Nephron progenitor cell (in vitro differentiated cells): ENCODE data around the gene CIDEB.

ENCODE experiments used
- DNase-seq: peaks from one replicate; pipeline ENCODE4 v3.0.0; 2021
- H3K27ac Mint-ChIP-seq: 2 replicates; pipeline ENCODE4 v1.8.0; 2021; ENCODE audit warnings: mild to moderate bottlenecking, moderate library complexity, mixed read lengths
- H3K27me3 Mint-ChIP-seq: 2 replicates; pipeline ENCODE4 v1.8.0; 2021; ENCODE audit warnings: mild to moderate bottlenecking, low read depth, mixed read lengths; ENCODE audit not compliant: poor library complexity
- H3K36me3 Mint-ChIP-seq: 2 replicates; pipeline ENCODE4 v1.8.0; 2021; ENCODE audit warnings: low read depth, mixed read lengths
- H3K4me1 Mint-ChIP-seq: 2 replicates; pipeline ENCODE4 v1.8.0; 2021; ENCODE audit warnings: mixed read lengths
- H3K4me3 Mint-ChIP-seq: 2 replicates; pipeline ENCODE4 v1.8.0; 2021; ENCODE audit warnings: mild to moderate bottlenecking, moderate library complexity, mixed read lengths
- H3K9me3 Mint-ChIP-seq: 2 replicates; pipeline ENCODE4 v1.8.0; 2021; ENCODE audit warnings: mild to moderate bottlenecking, moderate library complexity, mixed read lengths
- TF ChIP-seq, protein P1 (sequence below): fragments of 200-600 bp; sonication (generic); IDR thresholded peaks from 2 replicates; pipeline ENCODE4 v1.5.0; 2021; ENCODE audit warnings: antibody characterized with exemption

CIDEB gene

GRCh38 chr14:24278424-24278823 lies 29.4 kb downstream of the CIDEB start:
- no peaks in the 10 kb centered on the region for H3K4me1 Mint-ChIP-seq
- no peaks in the 10 kb centered on the region for H3K9me3 Mint-ChIP-seq
- H3K36me3 Mint-ChIP-seq: no peaks in the 10 kb centered on the region
- peaks cover 12% of the 10 kb centered on the region for H3K27me3 Mint-ChIP-seq
- no peak overlapping the region for H3K4me3 Mint-ChIP-seq
- no peak overlapping the region for H3K27ac Mint-ChIP-seq
- DNase-seq: no peak
- TF ChIP-seq, protein P1, sequence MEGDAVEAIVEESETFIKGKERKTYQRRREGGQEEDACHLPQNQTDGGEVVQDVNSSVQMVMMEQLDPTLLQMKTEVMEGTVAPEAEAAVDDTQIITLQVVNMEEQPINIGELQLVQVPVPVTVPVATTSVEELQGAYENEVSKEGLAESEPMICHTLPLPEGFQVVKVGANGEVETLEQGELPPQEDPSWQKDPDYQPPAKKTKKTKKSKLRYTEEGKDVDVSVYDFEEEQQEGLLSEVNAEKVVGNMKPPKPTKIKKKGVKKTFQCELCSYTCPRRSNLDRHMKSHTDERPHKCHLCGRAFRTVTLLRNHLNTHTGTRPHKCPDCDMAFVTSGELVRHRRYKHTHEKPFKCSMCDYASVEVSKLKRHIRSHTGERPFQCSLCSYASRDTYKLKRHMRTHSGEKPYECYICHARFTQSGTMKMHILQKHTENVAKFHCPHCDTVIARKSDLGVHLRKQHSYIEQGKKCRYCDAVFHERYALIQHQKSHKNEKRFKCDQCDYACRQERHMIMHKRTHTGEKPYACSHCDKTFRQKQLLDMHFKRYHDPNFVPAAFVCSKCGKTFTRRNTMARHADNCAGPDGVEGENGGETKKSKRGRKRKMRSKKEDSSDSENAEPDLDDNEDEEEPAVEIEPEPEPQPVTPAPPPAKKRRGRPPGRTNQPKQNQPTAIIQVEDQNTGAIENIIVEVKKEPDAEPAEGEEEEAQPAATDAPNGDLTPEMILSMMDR: no peak

- no peaks in the 10 kb centered on the region for H3K9me3 Mint-ChIP-seq
- TF ChIP-seq, protein P1: no peak
- H3K36me3 Mint-ChIP-seq: no peaks in the 10 kb centered on the region
- H3K4me3 Mint-ChIP-seq: no peak overlapping the region
- no peak for DNase-seq
- H3K27me3 Mint-ChIP-seq: peaks cover 12% of the 10 kb centered on the region
- no peak overlapping the region for H3K27ac Mint-ChIP-seq
- H3K4me1 Mint-ChIP-seq: peaks cover 2% of the 10 kb centered on the region
Observed at GRCh38 chr14:24277606-24278321, 30.0 kb downstream of the CIDEB start.

DNA sequence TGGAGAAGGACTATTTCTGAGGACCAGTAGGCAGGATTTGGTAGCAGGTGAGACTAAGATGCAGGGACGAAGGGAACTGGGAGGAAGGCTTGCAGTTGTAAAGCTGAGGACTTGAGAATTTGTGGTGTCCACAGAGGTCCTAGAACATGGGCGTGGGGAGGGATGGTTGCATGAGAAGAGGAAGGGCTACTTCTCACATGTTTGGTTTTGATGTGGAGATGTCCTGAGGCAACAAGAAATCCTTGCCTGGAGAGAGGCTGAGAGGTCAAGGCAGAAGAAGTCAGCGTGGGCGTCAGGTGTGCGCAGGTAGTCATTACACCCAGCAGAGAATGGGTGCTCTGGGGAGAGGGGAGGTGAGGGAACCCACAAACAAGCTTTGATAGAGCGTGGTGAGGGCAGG lies 30.7 kb downstream of the CIDEB start:
- H3K27ac Mint-ChIP-seq: no peak overlapping the region
- DNase-seq: no peak
- no peaks in the 10 kb centered on the region for H3K36me3 Mint-ChIP-seq
- TF ChIP-seq, protein P1: no peak
- no peaks in the 10 kb centered on the region for H3K9me3 Mint-ChIP-seq
- H3K27me3 Mint-ChIP-seq: peaks cover 11% of the 10 kb centered on the region
- H3K4me3 Mint-ChIP-seq: no peak overlapping the region
- peaks cover 9% of the 10 kb centered on the region for H3K4me1 Mint-ChIP-seq

DNA sequence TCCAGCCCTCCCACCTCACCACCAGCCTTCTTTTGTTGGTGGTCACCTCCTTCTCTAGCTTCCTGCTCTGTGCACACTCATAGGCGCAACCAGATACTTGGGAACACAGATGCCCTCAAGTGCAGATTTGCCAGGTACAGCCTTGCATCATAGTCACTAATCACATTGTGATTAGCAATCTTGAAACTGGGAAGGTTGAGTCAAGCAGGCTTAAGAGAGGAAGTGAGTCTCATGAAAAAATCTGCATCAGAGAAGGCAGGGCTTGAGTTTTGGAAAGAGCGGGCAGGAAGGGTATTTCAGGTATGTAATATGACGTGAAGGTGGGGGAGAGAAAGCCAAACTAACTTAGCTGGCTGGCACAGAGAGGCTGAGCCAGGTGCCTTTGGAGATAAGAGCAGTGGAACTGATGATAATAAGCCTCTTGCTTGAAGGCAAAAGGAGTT lies 33.7 kb downstream of the CIDEB start:
- no peak for DNase-seq
- no peak overlapping the region for H3K27ac Mint-ChIP-seq

DNA sequence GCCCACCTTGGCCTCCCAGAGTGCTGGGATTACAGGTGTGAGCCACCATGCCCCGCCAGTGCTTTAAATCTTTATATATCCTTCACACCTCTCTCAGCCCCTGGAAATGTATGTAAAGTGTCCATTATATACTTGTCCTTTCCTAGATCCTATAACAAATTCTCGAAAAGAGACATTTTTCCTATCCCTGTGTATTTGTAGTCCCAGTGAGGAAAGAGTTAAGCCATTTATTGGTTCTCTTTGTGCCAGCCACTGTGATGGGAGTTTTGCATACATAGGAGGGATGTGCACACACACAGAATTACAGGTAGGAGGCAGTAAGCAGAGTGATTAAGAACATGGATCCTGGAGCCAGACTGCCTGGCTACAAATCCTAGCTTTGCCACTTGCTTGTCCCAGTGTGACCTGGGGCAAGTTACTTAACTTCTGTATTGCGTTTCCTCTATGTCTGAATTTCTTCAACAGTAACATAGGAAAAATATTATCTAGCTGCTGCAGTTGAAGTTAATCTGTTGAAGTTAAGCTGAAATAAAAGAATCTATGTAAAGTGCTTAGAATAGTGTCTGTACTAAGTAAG lies 34.3 kb downstream of the CIDEB start:
- no peak overlapping the region for H3K27ac Mint-ChIP-seq

More for the DNA sequence above, 33.7 kb downstream of the CIDEB start:
- Mint-ChIP-seq H3K9me3 (no peaks in the 10 kb centered on the region), H3K36me3 (no peaks in the 10 kb centered on the region), H3K4me3 (no peak overlapping the region), H3K4me1 (peaks cover 16% of the 10 kb centered on the region), H3K27me3 (peaks cover 14% of the 10 kb centered on the region)
- TF ChIP-seq, protein P1: no peak

More for the DNA sequence above, 34.3 kb downstream of the CIDEB start:
- H3K9me3 Mint-ChIP-seq: no peaks in the 10 kb centered on the region
- TF ChIP-seq, protein P1: no peak
- H3K4me1 Mint-ChIP-seq: peaks cover 16% of the 10 kb centered on the region
- no peaks in the 10 kb centered on the region for H3K36me3 Mint-ChIP-seq
- no peak overlapping the region for H3K4me3 Mint-ChIP-seq
- no peak for DNase-seq
- peaks cover 14% of the 10 kb centered on the region for H3K27me3 Mint-ChIP-seq
